CD1c-positive myeloid dendritic cell (primary cell): ENCODE data around the gene S1PR4.
"Not testable (repeated sequence)": the region's sequence is repeated elsewhere in the genome, so short reads cannot be mapped to it uniquely, and the experiment has no call there.

ENCODE experiments used
- DNase-seq: peaks from one replicate; pipeline ENCODE4 v3.0.0-alpha.2; 2016; ENCODE audit errors: extremely low spot score

S1PR4 gene

DNA sequence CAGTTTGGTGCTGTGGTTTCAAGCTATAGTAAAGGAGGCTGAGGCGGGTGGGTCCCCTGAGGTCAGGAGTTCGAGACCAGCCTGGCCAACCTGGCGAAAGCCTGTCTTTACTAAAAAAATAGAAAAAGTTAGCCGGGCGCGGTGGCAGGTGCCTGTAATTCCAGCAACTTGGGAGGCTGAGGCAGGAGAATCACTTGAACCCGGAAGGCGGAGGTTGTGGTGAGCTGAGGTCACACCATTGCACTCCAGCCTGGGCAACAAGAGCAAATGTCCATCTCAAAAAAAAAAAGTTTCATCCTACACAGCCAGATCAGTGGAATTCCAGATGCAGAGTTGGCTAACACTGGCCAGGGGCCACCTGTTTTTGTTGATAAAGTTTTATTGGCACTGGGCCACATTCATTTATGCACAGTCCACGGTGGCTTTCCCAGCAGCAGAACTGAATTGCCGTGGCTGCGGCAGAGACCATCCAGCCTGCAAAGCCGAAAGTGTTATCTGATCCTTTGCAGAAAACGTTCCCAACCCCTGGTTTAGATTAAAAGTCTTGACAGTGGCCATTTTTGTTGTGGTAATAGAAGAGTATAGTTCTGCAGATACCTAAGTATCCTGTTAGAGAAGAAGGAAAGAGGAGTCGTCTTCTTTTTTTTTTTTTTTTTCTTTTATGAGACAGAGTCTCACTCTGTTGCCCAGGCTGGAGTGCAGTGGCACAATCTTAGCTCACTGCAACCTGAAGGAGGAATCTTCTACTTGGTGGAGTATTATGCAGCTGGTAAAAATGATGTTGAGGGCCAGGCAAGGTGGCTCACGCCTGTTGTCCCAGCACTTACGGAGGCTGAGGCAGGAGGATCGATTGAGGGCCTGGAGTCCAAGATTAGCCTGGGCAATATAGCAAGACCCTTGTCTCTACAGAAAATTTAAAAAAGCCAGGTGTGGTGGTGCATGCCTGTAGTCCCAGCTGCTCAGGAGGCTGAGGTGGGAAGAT, 15.8 kb downstream of the S1PR4 start:
- DNase-seq: no peak

DNA sequence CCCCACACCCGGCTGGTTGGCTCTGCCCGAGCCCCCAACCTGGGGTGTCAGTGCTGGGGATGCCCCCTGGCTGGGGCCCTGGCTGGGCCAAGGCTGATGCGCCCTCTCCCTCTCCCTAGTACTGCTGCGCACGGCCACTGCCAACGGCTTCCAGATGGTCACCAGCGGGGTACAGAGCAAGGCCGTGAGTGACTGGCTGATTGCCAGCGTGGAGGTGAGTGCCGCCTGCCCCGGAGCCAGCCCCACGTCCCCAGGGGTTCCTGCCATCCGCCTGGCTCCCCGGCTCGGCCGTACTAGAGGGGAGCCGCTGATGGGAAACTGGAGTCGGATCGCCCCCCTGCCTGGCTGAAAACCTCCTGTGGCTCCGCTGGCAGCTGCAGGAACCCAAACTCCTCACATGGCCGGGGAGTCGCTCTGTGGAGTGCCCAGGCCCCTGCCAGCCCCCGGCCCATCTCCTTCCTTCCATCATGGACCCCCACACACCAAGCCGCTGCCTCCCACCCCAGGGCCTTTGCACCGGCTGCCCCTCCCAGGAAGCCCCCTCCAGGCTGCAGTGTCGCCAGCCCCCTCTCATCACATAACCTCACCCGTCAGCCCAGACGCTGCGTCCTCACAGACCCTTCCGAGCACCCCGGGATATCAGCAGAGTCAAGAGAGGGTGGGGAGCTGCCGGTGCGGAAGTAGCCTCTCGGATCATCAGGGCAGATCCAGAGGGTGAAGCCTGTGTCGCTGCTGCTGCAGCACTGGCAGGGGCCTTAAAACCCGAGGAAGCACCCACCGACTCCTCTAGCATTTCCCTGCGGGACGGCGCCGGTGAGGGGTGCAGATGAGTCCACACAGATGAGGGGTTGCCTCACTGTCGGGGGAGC, 17.7 kb downstream of the S1PR4 start:
- DNase-seq: no peak

GRCh38 chr19:3196933-3197205, 18.3 kb downstream of the S1PR4 start:
- no peak for DNase-seq

GRCh38 chr19:3198901-3199700, 20.5 kb downstream of the S1PR4 start:
- DNase-seq: no peak

DNA sequence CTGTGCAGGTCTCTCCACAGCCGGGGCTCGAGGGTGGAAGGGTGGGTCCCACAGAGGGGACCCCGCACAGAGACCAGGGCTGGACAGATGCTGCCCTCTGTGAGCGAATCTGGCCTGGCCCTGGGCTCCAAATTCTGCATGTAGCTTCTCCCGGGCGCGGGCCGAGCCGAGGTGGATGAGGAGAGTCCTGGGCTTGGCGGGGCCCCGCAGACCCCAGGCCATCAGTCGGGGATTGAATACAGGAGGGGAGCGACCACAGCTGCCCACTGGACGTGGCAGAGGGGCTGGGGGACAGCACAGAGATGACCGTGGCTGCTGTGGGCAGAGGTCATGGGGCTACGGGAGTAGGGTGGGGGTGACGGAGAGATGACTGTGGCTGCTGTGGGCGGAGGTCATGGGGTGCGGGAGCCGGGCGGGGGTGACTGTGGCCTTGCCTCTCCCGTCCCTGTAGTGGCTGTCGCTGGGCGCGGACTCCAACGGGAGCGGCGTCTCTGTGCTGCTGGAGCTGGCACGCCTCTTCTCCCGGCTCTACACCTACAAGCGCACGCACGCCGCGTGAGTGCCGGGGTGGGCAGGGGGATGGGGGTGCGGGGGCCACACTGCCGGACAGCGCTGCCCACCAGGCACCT, 22.6 kb downstream of the S1PR4 start:
- no peak for DNase-seq

- DNase-seq: no peak
Observed at GRCh38 chr19:3201911-3202310, 23.3 kb downstream of the S1PR4 start.

DNA sequence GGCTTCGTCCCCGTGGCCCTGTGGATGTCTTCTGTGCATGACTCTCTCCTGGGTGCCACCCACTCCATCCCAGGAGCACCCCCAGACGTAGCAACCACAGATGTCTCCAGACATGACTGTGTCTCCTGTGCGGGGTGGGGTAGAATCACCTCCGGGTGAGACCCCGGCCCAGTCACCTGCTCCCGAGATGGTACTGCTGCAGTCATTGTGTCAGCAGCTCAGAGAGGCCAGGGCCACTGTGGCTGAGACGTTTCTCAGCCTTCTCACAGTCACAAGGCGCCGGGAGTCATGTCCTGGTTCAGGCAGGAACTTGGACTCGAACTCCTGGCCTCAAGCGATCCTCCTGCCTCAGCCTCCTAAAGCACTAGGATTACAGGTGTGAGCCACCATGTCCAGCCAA, 23.8 kb downstream of the S1PR4 start:
- no peak for DNase-seq

DNA sequence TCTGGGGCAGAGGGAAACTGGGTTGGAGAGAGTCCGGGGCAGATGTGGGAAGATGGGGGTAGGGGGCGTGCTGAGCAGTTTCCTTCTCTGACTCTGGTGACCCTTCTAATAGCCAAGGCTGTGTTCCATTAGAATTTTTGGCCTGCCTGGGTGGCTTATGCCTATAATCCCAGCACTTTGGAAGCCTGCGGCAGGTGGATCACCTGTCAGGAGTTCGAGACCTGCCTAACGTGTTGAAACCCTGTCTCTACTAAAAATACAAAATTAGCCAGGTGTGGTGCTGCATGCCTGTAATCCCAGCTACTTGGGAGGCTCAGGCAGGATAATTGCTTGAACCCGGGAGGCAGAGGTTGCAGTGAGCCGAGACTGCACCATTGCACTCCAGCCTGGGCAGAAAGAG, 24.3 kb downstream of the S1PR4 start:
- not testable (repeated sequence) for DNase-seq

- no peak for DNase-seq
Observed at GRCh38 chr19:3203805-3204645, 25.5 kb downstream of the S1PR4 start.

- no peak for DNase-seq
Observed at GRCh38 chr19:3204646-3205275, 26.2 kb downstream of the S1PR4 start.

- DNase-seq: no peak
Observed at GRCh38 chr19:3206216-3206953, 27.8 kb downstream of the S1PR4 start.

- DNase-seq: no peak
Observed at GRCh38 chr19:3207461-3208242, 29.1 kb downstream of the S1PR4 start.

- DNase-seq: no peak
Observed at GRCh38 chr19:3208317-3209207, 30.0 kb downstream of the S1PR4 start.

- DNase-seq: peak; percentile 66
Observed at GRCh38 chr19:3210347-3211017, 31.9 kb downstream of the S1PR4 start.

GRCh38 chr19:3211191-3211590, 32.6 kb downstream of the S1PR4 start:
- DNase-seq: no peak

- DNase-seq: no peak
Observed at GRCh38 chr19:3213159-3213558, 34.6 kb downstream of the S1PR4 start.

- DNase-seq: no peak
Observed at GRCh38 chr19:3216874-3217273, 38.3 kb downstream of the S1PR4 start.
